Measurements from ENCODE around the gene CAP1.
"Not testable (repeated sequence)": the region's sequence is repeated elsewhere in the genome, so short reads cannot be mapped to it uniquely, and the experiment has no call there.

Gene CAP1

GRCh38 chr1:40075266-40075665, 34.7 kb downstream of the CAP1 start:
- no peak for TF ChIP-seq JUND (IDR thresholded peaks at IDR 0.05; ENCODE audit: low read depth)
- in situ Hi-C loops (cut with HindIII; ENCODE audit: low pct_unique_long_range_greater_than_20kb, low sequenced_read_pairs) = no loop called here
- DNase-seq (ENCODE audit: low read depth in 1 of 2, low spot score in 1 of 2) = no peak

- DNase-seq (ENCODE audit: low read depth in 1 of 2, low spot score in 1 of 2) = no peak
- in situ Hi-C loops (cut with HindIII; ENCODE audit: low pct_unique_long_range_greater_than_20kb, low sequenced_read_pairs) = no loop called here
- TF ChIP-seq JUND (IDR thresholded peaks at IDR 0.05; ENCODE audit: low read depth) = no peak
Observed at GRCh38 chr1:40076895-40077312, 36.4 kb downstream of the CAP1 start.

- no peak for TF ChIP-seq JUND (IDR thresholded peaks at IDR 0.05; ENCODE audit: low read depth)
- DNase-seq (ENCODE audit: low read depth in 1 of 2, low spot score in 1 of 2) = peak in 1 of 2 experiments; percentile 78
- in situ Hi-C loops (cut with HindIII; ENCODE audit: low pct_unique_long_range_greater_than_20kb, low sequenced_read_pairs) = no loop called here
Observed at GRCh38 chr1:40078512-40079333, 38.2 kb downstream of the CAP1 start.

- DNase-seq (ENCODE audit: low read depth in 1 of 2, low spot score in 1 of 2) = no peak
- no peak for TF ChIP-seq JUND (IDR thresholded peaks at IDR 0.05; ENCODE audit: low read depth)
- in situ Hi-C loops (cut with HindIII; ENCODE audit: low pct_unique_long_range_greater_than_20kb, low sequenced_read_pairs) = no loop called here
Observed at GRCh38 chr1:40079774-40080400, 39.4 kb downstream of the CAP1 start.

- no peak for TF ChIP-seq JUND (IDR thresholded peaks at IDR 0.05; ENCODE audit: low read depth)
- no peak for DNase-seq (ENCODE audit: low read depth in 1 of 2, low spot score in 1 of 2)
- in situ Hi-C loops (cut with HindIII; ENCODE audit: low pct_unique_long_range_greater_than_20kb, low sequenced_read_pairs) = no loop called here
Observed at GRCh38 chr1:40081871-40082270, 41.3 kb downstream of the CAP1 start.

GRCh38 chr1:40084750-40085149, 44.2 kb downstream of the CAP1 start:
- DNase-seq (ENCODE audit: low read depth in 1 of 2, low spot score in 1 of 2) = peak in 1 of 2 experiments; percentile 69
- in situ Hi-C loops (cut with HindIII; ENCODE audit: low pct_unique_long_range_greater_than_20kb, low sequenced_read_pairs) = not testable (repeated sequence)

GRCh38 chr1:40090652-40091355, 50.3 kb downstream of the CAP1 start:
- no peak for TF ChIP-seq JUND (IDR thresholded peaks at IDR 0.05; ENCODE audit: low read depth)
- in situ Hi-C loops (cut with HindIII; ENCODE audit: low pct_unique_long_range_greater_than_20kb, low sequenced_read_pairs) = no loop called here
- DNase-seq (ENCODE audit: low read depth in 1 of 2, low spot score in 1 of 2) = no peak

GRCh38 chr1:40092241-40092640, 51.7 kb downstream of the CAP1 start:
- no peak for TF ChIP-seq JUND (IDR thresholded peaks at IDR 0.05; ENCODE audit: low read depth)
- in situ Hi-C loops (cut with HindIII; ENCODE audit: low pct_unique_long_range_greater_than_20kb, low sequenced_read_pairs) = no loop called here
- no peak for DNase-seq (ENCODE audit: low read depth in 1 of 2, low spot score in 1 of 2)

GRCh38 chr1:40092706-40093639, 52.4 kb downstream of the CAP1 start:
- in situ Hi-C loops (cut with HindIII; ENCODE audit: low pct_unique_long_range_greater_than_20kb, low sequenced_read_pairs) = no loop called here
- no peak for TF ChIP-seq JUND (IDR thresholded peaks at IDR 0.05; ENCODE audit: low read depth)
- DNase-seq (ENCODE audit: low read depth in 1 of 2, low spot score in 1 of 2) = no peak

- in situ Hi-C loops (cut with HindIII; ENCODE audit: low pct_unique_long_range_greater_than_20kb, low sequenced_read_pairs) = no loop called here
- TF ChIP-seq JUND (IDR thresholded peaks at IDR 0.05; ENCODE audit: low read depth) = no peak
- peak in 1 of 2 experiments; percentile 57 for DNase-seq (ENCODE audit: low read depth in 1 of 2, low spot score in 1 of 2)
Observed at GRCh38 chr1:40094466-40095110, 54.1 kb downstream of the CAP1 start.

GRCh38 chr1:40095806-40096205, 55.3 kb downstream of the CAP1 start:
- DNase-seq (ENCODE audit: low read depth in 1 of 2, low spot score in 1 of 2) = no peak
- in situ Hi-C loops (cut with HindIII; ENCODE audit: low pct_unique_long_range_greater_than_20kb, low sequenced_read_pairs) = no loop called here
- no peak for TF ChIP-seq JUND (IDR thresholded peaks at IDR 0.05; ENCODE audit: low read depth)

- in situ Hi-C loops (cut with HindIII; ENCODE audit: low pct_unique_long_range_greater_than_20kb, low sequenced_read_pairs) = no loop called here
- no peak for TF ChIP-seq JUND (IDR thresholded peaks at IDR 0.05; ENCODE audit: low read depth)
- no peak for DNase-seq (ENCODE audit: low read depth in 1 of 2, low spot score in 1 of 2)
Observed at GRCh38 chr1:40096646-40096976, 56.1 kb downstream of the CAP1 start.
